Measurements from ENCODE around the gene CHRNB1. TPM values are rescaled to one million over a fixed set of nuclear protein-coding genes. Genes with fewer than 3 reads are reported as not detected.

Gene CHRNB1
- total RNA-seq, 4 donors from 2014 or later, result 7.8 to 16.0 (median 13.6) TPM

DNA sequence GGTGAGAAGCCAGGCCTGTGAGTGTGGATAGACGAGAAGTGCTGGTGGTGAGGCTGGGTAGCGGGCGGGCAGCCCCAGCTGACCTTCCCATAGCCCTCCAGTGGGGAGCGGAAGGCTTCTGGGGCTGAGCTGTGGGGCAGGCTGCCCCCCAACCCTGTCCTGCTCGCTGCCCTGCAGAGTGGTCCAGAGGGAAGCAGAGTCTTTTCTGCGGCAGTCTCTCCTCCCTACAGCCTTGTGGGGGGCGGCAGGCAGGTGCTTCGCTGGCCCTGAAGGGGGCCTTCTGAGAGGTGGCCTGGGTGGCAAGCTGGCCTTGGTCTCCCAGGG, 33.5 kb upstream of the CHRNB1 start:
- TF ChIP-seq, protein P1, sequence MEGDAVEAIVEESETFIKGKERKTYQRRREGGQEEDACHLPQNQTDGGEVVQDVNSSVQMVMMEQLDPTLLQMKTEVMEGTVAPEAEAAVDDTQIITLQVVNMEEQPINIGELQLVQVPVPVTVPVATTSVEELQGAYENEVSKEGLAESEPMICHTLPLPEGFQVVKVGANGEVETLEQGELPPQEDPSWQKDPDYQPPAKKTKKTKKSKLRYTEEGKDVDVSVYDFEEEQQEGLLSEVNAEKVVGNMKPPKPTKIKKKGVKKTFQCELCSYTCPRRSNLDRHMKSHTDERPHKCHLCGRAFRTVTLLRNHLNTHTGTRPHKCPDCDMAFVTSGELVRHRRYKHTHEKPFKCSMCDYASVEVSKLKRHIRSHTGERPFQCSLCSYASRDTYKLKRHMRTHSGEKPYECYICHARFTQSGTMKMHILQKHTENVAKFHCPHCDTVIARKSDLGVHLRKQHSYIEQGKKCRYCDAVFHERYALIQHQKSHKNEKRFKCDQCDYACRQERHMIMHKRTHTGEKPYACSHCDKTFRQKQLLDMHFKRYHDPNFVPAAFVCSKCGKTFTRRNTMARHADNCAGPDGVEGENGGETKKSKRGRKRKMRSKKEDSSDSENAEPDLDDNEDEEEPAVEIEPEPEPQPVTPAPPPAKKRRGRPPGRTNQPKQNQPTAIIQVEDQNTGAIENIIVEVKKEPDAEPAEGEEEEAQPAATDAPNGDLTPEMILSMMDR (IDR thresholded peaks at IDR 0.05), result no peak
- no peak for TF ChIP-seq POLR2A (IDR thresholded peaks at IDR 0.05)
- intact Hi-C loops (cut with DNase I; ENCODE audit: low total_unique reads), result no loop called here
- WGBS, 2 donors, result 89 to 96% methylated on average over 7 to 8 of the region's 8 CpGs
- DNase-seq (ENCODE audit: low spot score in 2 of 2), result no peak
- no peak overlapping the region for H3K4me3 ChIP-seq (ENCODE audit: low read depth, poor library complexity, severe bottlenecking)

GRCh38 chr17:7413346-7413985, 31.4 kb upstream of the CHRNB1 start:
- WGBS, 2 donors, result 61 to 62% methylated on average over 6 of the region's 6 CpGs
- H3K4me3 ChIP-seq (ENCODE audit: low read depth, poor library complexity, severe bottlenecking), result no peak overlapping the region
- intact Hi-C loops (cut with DNase I; ENCODE audit: low total_unique reads), result no loop called here
- no peak for TF ChIP-seq POLR2A (IDR thresholded peaks at IDR 0.05)
- DNase-seq (ENCODE audit: low spot score in 2 of 2), result no peak

DNA sequence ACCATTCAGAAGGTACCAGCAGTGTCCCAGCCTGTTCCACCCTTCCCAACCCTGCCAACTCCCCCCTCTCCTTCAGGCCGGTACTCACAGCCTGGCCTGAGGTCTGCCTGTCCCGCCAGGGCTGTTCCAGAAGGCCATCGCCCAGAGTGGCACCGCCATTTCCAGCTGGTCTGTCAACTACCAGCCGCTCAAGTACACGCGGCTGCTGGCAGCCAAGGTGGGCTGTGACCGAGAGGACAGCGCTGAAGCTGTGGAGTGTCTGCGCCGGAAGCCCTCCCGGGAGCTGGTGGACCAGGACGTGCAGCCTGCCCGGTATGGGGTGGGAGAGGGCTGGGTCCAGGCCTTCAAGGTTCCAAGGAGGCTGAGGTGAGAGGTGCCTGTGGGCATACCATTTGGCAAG, 30.0 kb upstream of the CHRNB1 start:
- H3K4me3 ChIP-seq (ENCODE audit: low read depth, poor library complexity, severe bottlenecking), result no peak overlapping the region
- intact Hi-C loops (cut with DNase I; ENCODE audit: low total_unique reads), result no loop called here
- 84 to 88% methylated on average over 14 of the region's 14 CpGs for WGBS, 2 donors
- DNase-seq (ENCODE audit: low spot score in 2 of 2), result no peak
- TF ChIP-seq, protein P1 (IDR thresholded peaks at IDR 0.05), result no peak
- no peak for TF ChIP-seq POLR2A (IDR thresholded peaks at IDR 0.05)

DNA sequence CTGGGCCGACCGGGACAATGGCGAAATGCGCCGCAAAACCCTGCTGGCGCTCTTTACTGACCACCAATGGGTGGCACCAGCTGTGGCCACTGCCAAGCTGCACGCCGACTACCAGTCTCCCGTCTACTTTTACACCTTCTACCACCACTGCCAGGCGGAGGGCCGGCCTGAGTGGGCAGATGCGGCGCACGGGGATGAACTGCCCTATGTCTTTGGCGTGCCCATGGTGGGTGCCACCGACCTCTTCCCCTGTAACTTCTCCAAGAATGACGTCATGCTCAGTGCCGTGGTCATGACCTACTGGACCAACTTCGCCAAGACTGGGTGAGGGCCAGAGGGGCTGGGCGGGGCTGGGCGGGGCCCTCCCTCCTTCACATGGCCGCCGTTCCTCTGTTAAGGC, 29.1 kb upstream of the CHRNB1 start:
- 83 to 84% methylated on average over 23 of the region's 23 CpGs for WGBS, 2 donors
- no peak overlapping the region for H3K4me3 ChIP-seq (ENCODE audit: low read depth, poor library complexity, severe bottlenecking)
- intact Hi-C loops (cut with DNase I; ENCODE audit: low total_unique reads), result no loop called here
- DNase-seq (ENCODE audit: low spot score in 2 of 2), result no peak
- TF ChIP-seq POLR2A (IDR thresholded peaks at IDR 0.05), result no peak
- TF ChIP-seq, protein P1 (IDR thresholded peaks at IDR 0.05), result no peak

DNA sequence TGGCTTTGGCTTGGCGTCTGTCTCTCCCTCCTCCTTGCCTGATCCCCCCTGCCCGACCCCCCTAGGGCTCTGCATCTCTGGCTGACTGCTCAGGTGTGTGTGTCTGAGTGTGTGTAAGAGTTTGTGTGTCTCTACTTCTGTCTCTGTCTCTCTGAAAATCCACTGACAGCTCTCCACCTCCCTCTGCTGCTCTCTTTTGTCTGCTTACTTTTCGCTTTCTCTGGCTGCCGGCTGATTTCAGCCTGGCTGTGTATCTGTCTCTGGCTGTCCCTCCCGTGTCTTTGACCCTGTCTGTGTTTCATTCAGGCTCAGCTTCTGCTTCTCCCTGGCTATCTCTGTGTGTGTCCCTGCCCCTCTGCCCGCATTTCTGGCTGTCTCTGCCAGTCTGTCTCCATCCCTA, 28.5 kb upstream of the CHRNB1 start:
- no peak for TF ChIP-seq POLR2A (IDR thresholded peaks at IDR 0.05)
- TF ChIP-seq, protein P1 (IDR thresholded peaks at IDR 0.05), result no peak
- no peak for DNase-seq (ENCODE audit: low spot score in 2 of 2)
- 76 to 81% methylated on average over 6 of the region's 6 CpGs for WGBS, 2 donors
- no peak overlapping the region for H3K4me3 ChIP-seq (ENCODE audit: low read depth, poor library complexity, severe bottlenecking)
- intact Hi-C loops (cut with DNase I; ENCODE audit: low total_unique reads), result no loop called here

DNA sequence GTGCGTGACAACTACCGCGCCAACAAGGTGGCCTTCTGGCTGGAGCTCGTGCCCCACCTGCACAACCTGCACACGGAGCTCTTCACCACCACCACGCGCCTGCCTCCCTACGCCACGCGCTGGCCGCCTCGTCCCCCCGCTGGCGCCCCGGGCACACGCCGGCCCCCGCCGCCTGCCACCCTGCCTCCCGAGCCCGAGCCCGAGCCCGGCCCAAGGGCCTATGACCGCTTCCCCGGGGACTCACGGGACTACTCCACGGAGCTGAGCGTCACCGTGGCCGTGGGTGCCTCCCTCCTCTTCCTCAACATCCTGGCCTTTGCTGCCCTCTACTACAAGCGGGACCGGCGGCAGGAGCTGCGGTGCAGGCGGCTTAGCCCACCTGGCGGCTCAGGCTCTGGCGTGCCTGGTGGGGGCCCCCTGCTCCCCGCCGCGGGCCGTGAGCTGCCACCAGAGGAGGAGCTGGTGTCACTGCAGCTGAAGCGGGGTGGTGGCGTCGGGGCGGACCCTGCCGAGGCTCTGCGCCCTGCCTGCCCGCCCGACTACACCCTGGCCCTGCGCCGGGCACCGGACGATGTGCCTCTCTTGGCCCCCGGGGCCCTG, 27.7 kb upstream of the CHRNB1 start:
- 93 to 95% methylated on average over 46 to 54 of the region's 54 CpGs for WGBS, 2 donors
- H3K4me3 ChIP-seq (ENCODE audit: low read depth, poor library complexity, severe bottlenecking), result no peak overlapping the region
- DNase-seq (ENCODE audit: low spot score in 2 of 2), result no peak
- TF ChIP-seq, protein P1 (IDR thresholded peaks at IDR 0.05), result no peak
- TF ChIP-seq POLR2A (IDR thresholded peaks at IDR 0.05), result no peak
- intact Hi-C loops (cut with DNase I; ENCODE audit: low total_unique reads), result no loop called here

All from lower leg skin (tissue), 4 donors.